ENCODE results near the gene ACOXL. TPM values are rescaled to one million over a fixed set of nuclear protein-coding genes. Genes with fewer than 3 reads are reported as not detected.

Gene ACOXL
- total and polyA plus RNA-seq, 2 of the 8 experiments (the other 6 are each of a cell fraction or from before 2014, with no cell fraction given): 11.4 to 20.6 TPM

GRCh38 chr2:110909501-110909900 lies 177.1 kb downstream of the ACOXL start:
- H3K4me3 ChIP-seq (ENCODE audit: extremely low read depth in 1 of 4, insufficient read depth in 2 of 4, low read depth in 3 of 4, low read length in 4 of 4): no peak overlapping the region
- DNase-seq (ENCODE audit: low read depth in 1 of 2, low spot score in 2 of 2) (no peak), FAIRE-seq (no peak)
- no peaks in the 10 kb centered on the region for H4K20me1 ChIP-seq (replicated peaks in 1 of 2; ENCODE audit: control insufficient read depth in 1 of 2, insufficient read depth in 2 of 2, low read length in 2 of 2)
- no peaks in the 10 kb centered on the region for H3K9me3 ChIP-seq (ENCODE audit: insufficient read depth in 2 of 2, low read depth in 1 of 2, low read length in 1 of 2)
- no peak overlapping the region for H2BK20ac ChIP-seq (ENCODE audit: low read length)
- H4K8ac ChIP-seq (ENCODE audit: extremely low read depth, insufficient read depth, low read length): no peak overlapping the region
- peaks cover 2 to 7% (median 3%) of the 10 kb centered on the region in 4 experiments; a peak in 5 of 7 replicates for H3K4me1 ChIP-seq (replicated peaks in 1 of 4; ENCODE audit: control insufficient read depth in 3 of 4, insufficient read depth in 4 of 4, low read length in 3 of 4)
- no peaks in the 10 kb centered on the region; the same call in 1 of the 2 replicates for H3K79me1 ChIP-seq (ENCODE audit: low read depth, low read length)
- H3K23me2 ChIP-seq (ENCODE audit: low read depth, low read length): no peaks in the 10 kb centered on the region
- H3K18ac ChIP-seq (ENCODE audit: extremely low read depth, low read length): no peak overlapping the region
- H3K36me3 ChIP-seq (ENCODE audit: control insufficient read depth in 2 of 4, insufficient read depth in 4 of 4, low read length in 3 of 4): no peaks in the 10 kb centered on the region
- H2AFZ ChIP-seq (ENCODE audit: low read length): no peak overlapping the region
- no peak overlapping the region for H2BK12ac ChIP-seq (ENCODE audit: low read depth, low read length)
- no peak overlapping the region for H3K14ac ChIP-seq (ENCODE audit: insufficient read length)
- H3K27ac ChIP-seq (ENCODE audit: low read depth, low read length): no peak overlapping the region
- H3K4ac ChIP-seq (replicated peaks; ENCODE audit: insufficient read length, low read depth, low read length): no peak overlapping the region
- no peak overlapping the region for H2AK5ac ChIP-seq (ENCODE audit: low read depth, low read length)
- H2BK15ac ChIP-seq (ENCODE audit: low read length): no peak overlapping the region
- H3K23ac ChIP-seq (ENCODE audit: insufficient read length): no peak overlapping the region
- no peak overlapping the region for H2BK120ac ChIP-seq (replicated peaks; ENCODE audit: low read depth, low read length)
- no peak overlapping the region for H3K9ac ChIP-seq (replicated peaks in 1 of 4; ENCODE audit: extremely low read depth in 1 of 4, low read depth in 3 of 4, low read length in 3 of 4)
- WGBS, 2 experiments (ENCODE audit: extremely low coverage in 1 of 2, insufficient coverage in 1 of 2, insufficient read length in 1 of 2, insufficient replicate concordance in 2 of 2, low coverage in 1 of 2, low lambda C conversion rate in 2 of 2, missing lambda C conversion rate in 1 of 2): 92% methylated on average over 3 of the region's 3 CpGs; no CpG with 5 or more reads in 1 of the 2 experiments
- ChIA-PET POLR2A (ENCODE audit: partially characterized antibody) (no interaction called here), CTCF (ENCODE audit: partially characterized antibody) (interaction anchor here (0.9 to 1.1 kb wide), 2 partner anchors 22 to 98 kb away, joined by 3 to 5 read pairs; no protein-coding TSS in a partner anchor)
- no peak overlapping the region for H3K4me2 ChIP-seq (ENCODE audit: insufficient read depth in 1 of 2, low read depth in 2 of 2, low read length in 2 of 2)
- H3K79me2 ChIP-seq (ENCODE audit: control insufficient read depth in 1 of 2, insufficient read depth in 2 of 2, low read length in 2 of 2): no peaks in the 10 kb centered on the region
- no peak overlapping the region for H4K5ac ChIP-seq (ENCODE audit: insufficient read length, low read depth, low read length)
- TF ChIP-seq SP2 (IDR thresholded peaks at IDR 0.05; ENCODE audit: low read length): no peak
- no peak for TF ChIP-seq EZH2 (IDR thresholded peaks at IDR 0.05; ENCODE audit: low read depth, low read length, severe bottlenecking)
- no peak for TF ChIP-seq USF2 (IDR thresholded peaks at IDR 0.05; ENCODE audit: low read length)
- TF ChIP-seq ASH2L (IDR thresholded peaks at IDR 0.05; ENCODE audit: low read length): no peak
- no peak for TF ChIP-seq SRF (IDR thresholded peaks at IDR 0.05; ENCODE audit: low read depth, low read length)
- no peak overlapping the region for H3K56ac ChIP-seq (replicated peaks; ENCODE audit: insufficient read length, low read depth, low read length)
- H4K91ac ChIP-seq (replicated peaks; ENCODE audit: insufficient read length, low read length): no peak overlapping the region
- H3K27me3 ChIP-seq (replicated peaks in 1 of 4; ENCODE audit: control insufficient read depth in 3 of 4, extremely low read depth in 1 of 4, insufficient read depth in 3 of 4, low read length in 3 of 4): no peaks in the 10 kb centered on the region
- no peak overlapping the region for H2BK5ac ChIP-seq (ENCODE audit: low read depth, low read length)
